Right atrium auricular region (tissue), 2 donors: ENCODE data around the gene RCE1. TPM values are rescaled to one million over a fixed set of nuclear protein-coding genes. Genes with fewer than 3 reads are reported as not detected.

Source experiments
- DNase-seq: peaks from one replicate; pipeline ENCODE4 v3.0.0-alpha.2; 2019; ENCODE audit warnings: low spot score
- H3K27ac ChIP-seq, 2 donors: fragments of 200-600 bp; sonication (generic); 1 replicate in 1 of 2; 2 replicates in 1 of 2; pipeline ENCODE4 v1.5.1; 2016 to 2019
- H3K27me3 ChIP-seq, 2 donors: fragments of 200-600 bp; sonication (generic); one replicate each; pipeline versions ENCODE4 v1.5.1 to v1.6.0; 2017 to 2019
- H3K36me3 ChIP-seq: fragments of 200-600 bp; sonication (generic); one replicate; pipeline ENCODE4 v1.5.1; 2016
- H3K4me1 ChIP-seq, 2 donors: fragments of 200-600 bp; sonication (generic); one replicate each; pipeline versions ENCODE4 v1.5.1 to v1.6.0; 2017 to 2019
- H3K4me3 ChIP-seq, 2 donors: fragments of 200-600 bp; sonication (generic); 1 replicate in 1 of 2; 2 replicates in 1 of 2; pipeline ENCODE4 v1.5.1; 2017 to 2019; ENCODE audit warnings: mild to moderate bottlenecking in 1 of 2, moderate library complexity in 1 of 2
- H3K9me3 ChIP-seq, 2 donors: fragments of 200-600 bp; sonication (generic); one replicate each; pipeline ENCODE4 v1.5.1; 2019
- CTCF ChIP-seq, 2 donors: fragments of 200-600 bp; sonication (generic); IDR thresholded peaks; one replicate each; pipeline ENCODE4 v1.5.1; 2019; ENCODE audit warnings: antibody characterized with exemption in 2 of 2
- total RNA-seq, 2 donors: library from RNA; depleted of rRNA; stranded (reverse); fragments of >200 nt; gene quantifications; one replicate each; pipeline ENCODE4 v1.1.0, GENCODE V29; 2016

The RCE1 gene
- total RNA-seq, 2 donors from 2014 or later, result 6.4 to 8.1 TPM

GRCh38 chr11:66887526-66887925 is 44.3 kb downstream of the RCE1 start:
- Histone ChIP-seq H3K36me3 (no peaks in the 10 kb centered on the region), H3K27me3 (no peaks in the 10 kb centered on the region), H3K9me3 (no peaks in the 10 kb centered on the region), H3K27ac (no peak overlapping the region), H3K4me3 (no peak overlapping the region), H3K4me1 (peaks cover 0 to 12% of the 10 kb centered on the region in 2 donors)
- no peak for TF ChIP-seq CTCF (IDR thresholded peaks at IDR 0.05)
- no peak for DNase-seq

- TF ChIP-seq CTCF (IDR thresholded peaks at IDR 0.05), result no peak
- peaks cover 0 to 6% of the 10 kb centered on the region in 2 donors for H3K4me1 ChIP-seq
- H3K4me3 ChIP-seq, result no peak overlapping the region
- H3K27ac ChIP-seq, result no peak overlapping the region
- no peaks in the 10 kb centered on the region for H3K27me3 ChIP-seq
- H3K9me3 ChIP-seq, result no peaks in the 10 kb centered on the region
- H3K36me3 ChIP-seq, result no peaks in the 10 kb centered on the region
- DNase-seq, result no peak
These were observed 45.0 kb downstream of the RCE1 start for GRCh38 chr11:66888282-66888681.

- H3K36me3 ChIP-seq, result no peaks in the 10 kb centered on the region
- H3K9me3 ChIP-seq, result no peaks in the 10 kb centered on the region
- no peak overlapping the region for H3K27ac ChIP-seq
- H3K27me3 ChIP-seq, result no peaks in the 10 kb centered on the region
- no peak for TF ChIP-seq CTCF (IDR thresholded peaks at IDR 0.05)
- peaks cover 0 to 6% of the 10 kb centered on the region in 2 donors for H3K4me1 ChIP-seq
- no peak for DNase-seq
- no peak overlapping the region for H3K4me3 ChIP-seq
These were observed 46.7 kb downstream of the RCE1 start for GRCh38 chr11:66889960-66890359.

- H3K9me3 ChIP-seq, result no peaks in the 10 kb centered on the region
- no peak overlapping the region for H3K27ac ChIP-seq
- H3K4me1 ChIP-seq, result peaks cover 0 to under 1% of the 10 kb centered on the region in 2 donors
- H3K36me3 ChIP-seq, result no peaks in the 10 kb centered on the region
- DNase-seq, result peak; percentile 71
- no peak for TF ChIP-seq CTCF (IDR thresholded peaks at IDR 0.05)
- H3K4me3 ChIP-seq, result no peak overlapping the region
- H3K27me3 ChIP-seq, result no peaks in the 10 kb centered on the region
These were observed 48.8 kb downstream of the RCE1 start for GRCh38 chr11:66891851-66892660.

- Histone ChIP-seq H3K27ac (no peak overlapping the region), H3K9me3 (no peaks in the 10 kb centered on the region), H3K36me3 (no peaks in the 10 kb centered on the region), H3K4me3 (no peak overlapping the region), H3K27me3 (no peaks in the 10 kb centered on the region), H3K4me1 (no peaks in the 10 kb centered on the region)
- no peak for DNase-seq
- no peak for TF ChIP-seq CTCF (IDR thresholded peaks at IDR 0.05)
These were observed 49.7 kb downstream of the RCE1 start for GRCh38 chr11:66892911-66893310.

- H3K36me3 ChIP-seq, result no peaks in the 10 kb centered on the region
- H3K4me3 ChIP-seq, result no peak overlapping the region
- H3K9me3 ChIP-seq, result no peaks in the 10 kb centered on the region
- no peak for TF ChIP-seq CTCF (IDR thresholded peaks at IDR 0.05)
- no peaks in the 10 kb centered on the region for H3K27me3 ChIP-seq
- no peaks in the 10 kb centered on the region for H3K4me1 ChIP-seq
- no peak for DNase-seq
- no peak overlapping the region for H3K27ac ChIP-seq
These were observed 50.9 kb downstream of the RCE1 start for GRCh38 chr11:66894141-66894540.
